CD8-positive, alpha-beta memory T cell (primary cell): Measurements from ENCODE around the gene ANKRD23. TPM values are rescaled to one million over a fixed set of nuclear protein-coding genes. Genes with fewer than 3 reads are reported as not detected.
"Not testable (repeated sequence)": the region's sequence is repeated elsewhere in the genome, so short reads cannot be mapped to it uniquely, and the experiment has no call there.

ENCODE experiments used
- CTCF ChIA-PET: fragments of 350-600 bp; sonication (Branson Sonifier 250); formaldehyde crosslinking; loops from one replicate; lab custom pipeline; 2021; ENCODE audit warnings: antibody characterized with exemption; lab: Charles Lee
- POLR2A ChIA-PET: fragments of 350-600 bp; sonication (Branson Sonifier 250); formaldehyde crosslinking; loops from one replicate; lab custom pipeline; 2021; ENCODE audit warnings: antibody characterized with exemption; lab: Charles Lee
- DNase-seq, 5 donors: peaks; one replicate each; pipeline versions ENCODE4 v3.0.0 to v3.0.0-alpha.2; 2020 to 2022; ENCODE audit warnings: mixed read lengths in 1 of 5
- H3K27ac ChIP-seq: one replicate; pipeline ENCODE4 v1.7.0; 2013; ENCODE audit warnings: low read depth, mild to moderate bottlenecking, low read length, moderate library complexity
- H3K27me3 ChIP-seq: 2 replicates; pipeline ENCODE4 v1.7.0; 2013; ENCODE audit warnings: low read length, mild to moderate bottlenecking; ENCODE audit not compliant: insufficient read depth, poor library complexity, severe bottlenecking
- H3K36me3 ChIP-seq: 2 replicates; pipeline ENCODE4 v1.7.0; 2013; ENCODE audit warnings: mild to moderate bottlenecking, low read length, moderate library complexity; ENCODE audit not compliant: insufficient read depth
- H3K4me1 ChIP-seq: 2 replicates; pipeline ENCODE4 v1.7.0; 2013; ENCODE audit warnings: mild to moderate bottlenecking, low read length, moderate library complexity; ENCODE audit not compliant: insufficient read depth
- H3K4me3 ChIP-seq: 2 replicates; pipeline ENCODE4 v1.7.0; 2013; ENCODE audit warnings: mild to moderate bottlenecking, low read length
- H3K9me3 ChIP-seq: 2 replicates; pipeline ENCODE4 v1.7.0; 2013; ENCODE audit warnings: mild to moderate bottlenecking, low read length
- H3K27ac Mint-ChIP-seq, 8 donors: one replicate each; pipeline ENCODE4 v1.8.0; 2020 to 2021; ENCODE audit warnings: mixed read lengths in 8 of 8, mild to moderate bottlenecking in 6 of 8, inconsistent platforms in 3 of 8, moderate library complexity in 3 of 8
- H3K27me3 Mint-ChIP-seq, 2 donors: one replicate each; pipeline ENCODE4 v1.8.0; 2020 to 2021; ENCODE audit warnings: mixed read lengths in 2 of 2, mild to moderate bottlenecking in 1 of 2, moderate library complexity in 1 of 2
- H3K36me3 Mint-ChIP-seq, 3 donors: one replicate each; pipeline ENCODE4 v1.8.0; 2020 to 2021; ENCODE audit warnings: mixed read lengths in 3 of 3, inconsistent platforms in 1 of 3, mild to moderate bottlenecking in 1 of 3
- H3K4me1 Mint-ChIP-seq, 3 donors: one replicate each; pipeline ENCODE4 v1.8.0; 2020 to 2021; ENCODE audit warnings: mixed read lengths in 3 of 3, inconsistent platforms in 1 of 3, mild to moderate bottlenecking in 1 of 3
- H3K4me3 Mint-ChIP-seq, 7 donors: one replicate each; pipeline ENCODE4 v1.8.0; 2020 to 2021; ENCODE audit warnings: mixed read lengths in 7 of 7, mild to moderate bottlenecking in 6 of 7, moderate library complexity in 4 of 7, inconsistent platforms in 2 of 7
- H3K9me3 Mint-ChIP-seq, 5 donors: one replicate each; pipeline ENCODE4 v1.8.0; 2020 to 2022; ENCODE audit warnings: mixed read lengths in 5 of 5, mild to moderate bottlenecking in 3 of 5, moderate library complexity in 2 of 5, inconsistent platforms in 1 of 5
- polyA plus RNA-seq: library from polyadenylated mRNA; unstranded; fragments of 300-500 nt; fragmentation: Illumina TruSeq; gene quantifications from one replicate; pipeline ENCODE4 v1.2.3, GENCODE V29; 2021
- total RNA-seq, 2 experiments: library from RNA; stranded (reverse); gene quantifications; one replicate each; pipeline ENCODE4 v1.2.3, GENCODE V29; 2021

ANKRD23 gene
- total and polyA plus RNA-seq, 3 experiments from 2014 or later = 0.47 to 3.9 (median 3.8) TPM

DNA sequence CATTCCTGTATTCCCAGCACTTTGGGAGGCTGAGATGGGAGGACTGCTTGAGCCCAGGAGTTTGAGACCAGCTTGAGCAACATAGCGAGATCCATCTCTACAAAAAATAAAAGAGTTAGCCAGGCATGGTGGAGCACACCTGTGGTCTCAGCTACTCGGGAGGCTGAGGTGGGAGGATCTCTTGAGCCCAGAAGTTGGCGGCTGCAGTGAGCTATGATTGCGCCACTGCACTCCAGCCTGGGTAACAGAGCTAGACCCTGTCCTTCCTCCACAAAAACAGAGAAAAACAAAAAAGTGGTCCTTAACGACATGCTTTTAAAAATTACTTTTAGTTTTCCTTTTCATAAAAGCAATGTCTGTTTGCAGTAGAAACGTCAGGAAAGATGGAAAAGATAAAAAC lies 47.3 kb downstream of the ANKRD23 start:
- not testable (repeated sequence) for H3K4me1 Mint-ChIP-seq, H3K27me3 ChIP-seq, H3K9me3 Mint-ChIP-seq, H3K27ac Mint-ChIP-seq, H3K4me3 ChIP-seq, H3K9me3 ChIP-seq, H3K36me3 ChIP-seq, H3K4me3 Mint-ChIP-seq, H3K27ac ChIP-seq, DNase-seq, H3K27me3 Mint-ChIP-seq
- CTCF ChIA-PET = interaction anchor here (1.2 kb wide), 1 partner anchor 10 kb away, joined by 3 read pairs; no protein-coding TSS in a partner anchor
- POLR2A ChIA-PET = interaction anchor here (0.6 kb wide), 1 partner anchor 161 kb away, joined by 4 read pairs; no protein-coding TSS in a partner anchor
- H3K4me1 ChIP-seq = peaks cover 11% of the 10 kb centered on the region
- peaks cover 4 to 28% (median 7%) of the 10 kb centered on the region in 3 donors for H3K36me3 Mint-ChIP-seq

- Histone ChIP-seq H3K4me3 (no peak overlapping the region), H3K27ac (no peak overlapping the region), H3K36me3 (no peaks in the 10 kb centered on the region), H3K27me3 (no peaks in the 10 kb centered on the region), H3K4me1 (no peaks in the 10 kb centered on the region), H3K9me3 (no peaks in the 10 kb centered on the region)
- no peak overlapping the region for H3K27ac Mint-ChIP-seq
- peaks cover 4 to 28% (median 7%) of the 10 kb centered on the region in 3 donors for H3K36me3 Mint-ChIP-seq
- no peak for DNase-seq
- H3K4me3 Mint-ChIP-seq = no peak overlapping the region
- no peaks in the 10 kb centered on the region for H3K27me3 Mint-ChIP-seq
- no peaks in the 10 kb centered on the region for H3K9me3 Mint-ChIP-seq
- ChIA-PET CTCF (interaction anchor here (0.6 kb wide), 1 partner anchor 52 kb away, joined by 4 read pairs; no protein-coding TSS in a partner anchor), POLR2A (no interaction called here)
- H3K4me1 Mint-ChIP-seq = no peaks in the 10 kb centered on the region
Measured at GRCh38 chr2:96795076-96795475, 48.7 kb downstream of the ANKRD23 start.

DNA sequence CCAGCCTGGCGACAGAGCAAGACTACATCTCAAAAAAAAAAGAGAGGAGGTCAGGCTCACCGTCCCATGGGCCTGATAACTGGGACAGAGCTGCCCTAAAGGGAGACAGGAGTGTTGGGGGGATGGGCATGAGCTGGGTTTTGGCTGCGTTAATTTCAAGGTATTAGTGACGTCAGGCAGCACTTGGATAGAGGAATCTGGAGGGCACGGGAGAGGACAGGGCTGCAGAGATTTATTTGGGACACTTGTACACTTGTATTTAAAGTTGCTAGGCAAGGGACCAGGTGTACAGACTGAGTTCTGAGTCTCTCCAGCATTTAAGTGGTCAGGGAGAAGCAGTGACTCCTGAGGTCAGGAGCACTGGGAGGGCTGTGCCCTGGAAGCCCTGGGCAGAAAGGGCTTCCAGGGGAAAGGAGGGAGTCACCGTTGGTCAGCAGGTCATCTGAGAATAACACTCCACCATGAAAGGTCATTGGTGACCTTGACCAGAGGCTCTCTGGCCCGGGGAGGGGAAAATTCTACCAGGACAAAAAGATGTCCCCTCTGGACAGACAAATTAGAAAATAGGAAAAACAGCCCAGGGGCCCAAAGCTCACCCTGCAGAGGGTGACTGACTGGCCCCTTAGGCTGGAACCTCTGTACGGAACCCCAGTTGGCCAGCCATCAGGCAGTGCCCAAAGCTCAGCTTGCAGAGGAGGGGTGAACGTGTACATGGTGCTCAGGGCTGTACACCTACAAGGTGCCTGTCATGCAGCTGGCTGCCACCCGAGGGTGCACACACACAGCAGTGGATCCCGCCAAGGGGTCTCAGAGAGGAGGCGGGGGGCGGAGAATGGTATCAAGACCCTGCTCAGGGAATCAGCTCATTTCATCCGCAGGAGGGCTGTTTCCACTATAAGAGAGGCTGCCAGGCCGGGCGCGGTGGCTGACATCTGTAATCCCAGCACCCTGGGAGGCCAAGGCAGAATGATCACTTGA lies 50.8 kb downstream of the ANKRD23 start:
- H3K4me3 ChIP-seq = no peak overlapping the region
- ChIA-PET CTCF (interaction anchor here (0.9 to 1.3 kb wide), 3 partner anchors 8 to 320 kb away, joined by 3 read pairs; partner anchors contain the start of gene ANKRD36), POLR2A (interaction anchor here (1.1 kb wide), 1 partner anchor 23 kb away, joined by 4 read pairs; the partner anchor contains the start of gene CNNM3)
- H3K27me3 ChIP-seq = no peaks in the 10 kb centered on the region
- peak overlapping the region in 3 of 8 donors; percentile 44 to 88 (median 47) for H3K27ac Mint-ChIP-seq
- H3K36me3 Mint-ChIP-seq = peaks cover 0 to 11% (median 0%) of the 10 kb centered on the region in 3 donors
- DNase-seq = no peak
- no peaks in the 10 kb centered on the region for H3K4me1 Mint-ChIP-seq
- no peaks in the 10 kb centered on the region for H3K9me3 ChIP-seq
- no peaks in the 10 kb centered on the region for H3K27me3 Mint-ChIP-seq
- H3K9me3 Mint-ChIP-seq = no peaks in the 10 kb centered on the region
- H3K36me3 ChIP-seq = no peaks in the 10 kb centered on the region
- H3K4me3 Mint-ChIP-seq = no peak overlapping the region
- H3K27ac ChIP-seq = no peak overlapping the region
- no peaks in the 10 kb centered on the region for H3K4me1 ChIP-seq

- CTCF ChIA-PET = no interaction called here
- no peaks in the 10 kb centered on the region for H3K36me3 Mint-ChIP-seq
Measured at GRCh38 chr2:96789245-96789617, 54.6 kb downstream of the ANKRD23 start.

GRCh38 chr2:96788442-96789244 lies 55.2 kb downstream of the ANKRD23 start:
- H3K27me3 ChIP-seq = no peaks in the 10 kb centered on the region
- POLR2A ChIA-PET = no interaction called here
- H3K4me1 ChIP-seq = no peaks in the 10 kb centered on the region
- no peaks in the 10 kb centered on the region for H3K9me3 ChIP-seq
- no peaks in the 10 kb centered on the region for H3K27me3 Mint-ChIP-seq
- no peak for DNase-seq
- no peak overlapping the region for H3K27ac ChIP-seq
- no peak overlapping the region for H3K4me3 ChIP-seq
- H3K36me3 Mint-ChIP-seq = no peaks in the 10 kb centered on the region
- no peaks in the 10 kb centered on the region for H3K4me1 Mint-ChIP-seq
- no peak overlapping the region for H3K27ac Mint-ChIP-seq
- no peak overlapping the region for H3K4me3 Mint-ChIP-seq
- CTCF ChIA-PET = interaction anchor here (2.0 kb wide), 1 partner anchor 26 kb away, joined by 5 read pairs; no protein-coding TSS in a partner anchor
- H3K36me3 ChIP-seq = no peaks in the 10 kb centered on the region
- H3K9me3 Mint-ChIP-seq = no peaks in the 10 kb centered on the region

More at GRCh38 chr2:96789245-96789617, 54.6 kb downstream of the ANKRD23 start:
- DNase-seq = no peak
- Mint-ChIP-seq H3K27ac (no peak overlapping the region), H3K27me3 (no peaks in the 10 kb centered on the region), H3K4me1 (no peaks in the 10 kb centered on the region), H3K4me3 (no peak overlapping the region), H3K9me3 (no peaks in the 10 kb centered on the region)
- Histone ChIP-seq H3K4me3 (no peak overlapping the region), H3K36me3 (no peaks in the 10 kb centered on the region), H3K9me3 (no peaks in the 10 kb centered on the region), H3K4me1 (no peaks in the 10 kb centered on the region), H3K27ac (no peak overlapping the region), H3K27me3 (no peaks in the 10 kb centered on the region)
- POLR2A ChIA-PET = no interaction called here

Other genes starting within 250 kb of the ANKRD23 start
- 10 to 100 TPM; 42.2 to 46.6 TPM for gene KANSL3, start 205.7 kb downstream of the ANKRD23 start, total RNA-seq
- 18.3 TPM for gene KANSL3, start 205.7 kb downstream of the ANKRD23 start, polyA plus RNA-seq
- gene FER1L5, start 201.3 kb downstream of the ANKRD23 start, total RNA-seq = not detected
- not detected for gene FER1L5, start 201.3 kb downstream of the ANKRD23 start, polyA plus RNA-seq
- 1 to 10 TPM; 9.4 to 9.9 TPM for gene LMAN2L, start 104.0 kb downstream of the ANKRD23 start, total RNA-seq
- gene LMAN2L, start 104.0 kb downstream of the ANKRD23 start, polyA plus RNA-seq = 25.9 TPM
- gene CNNM4, start 83.1 kb downstream of the ANKRD23 start, total RNA-seq = 1 to 10 TPM; 6.9 to 7.2 TPM
- 4.1 TPM for gene CNNM4, start 83.1 kb downstream of the ANKRD23 start, polyA plus RNA-seq
- 10 to 100 TPM; 32.6 to 36.6 TPM for gene CNNM3, start 27.8 kb downstream of the ANKRD23 start, total RNA-seq
- gene CNNM3, start 27.8 kb downstream of the ANKRD23 start, polyA plus RNA-seq = 13.0 TPM
- 10 to 100 TPM; 30.9 to 32.2 TPM for gene ANKRD39, start 14.0 kb upstream of the ANKRD23 start, total RNA-seq
- gene ANKRD39, start 14.0 kb upstream of the ANKRD23 start, polyA plus RNA-seq = 29.6 TPM
- 10 to 100 TPM; 16.6 to 18.7 TPM for gene SEMA4C, start 26.1 kb upstream of the ANKRD23 start, total RNA-seq
- 7.1 TPM for gene SEMA4C, start 26.1 kb upstream of the ANKRD23 start, polyA plus RNA-seq
- gene FAM178B, start 142.6 kb upstream of the ANKRD23 start, total RNA-seq = under 1 TPM; 0.37 to 0.38 TPM
- gene FAM178B, start 142.6 kb upstream of the ANKRD23 start, polyA plus RNA-seq = 0.43 TPM